Panc1 (cell line): ENCODE measurements around the gene SUDS3. TPM values are rescaled to one million over a fixed set of nuclear protein-coding genes. Genes with fewer than 3 reads are reported as not detected.
A peak's percentile ranks its signal among the peaks of the same experiment; 100 is the strongest.

ENCODE experiments used
- ATAC-seq: fragments of 200-7000 bp; cut with Tn5 transposase; 2 replicates; pipeline ENCODE4 v1.9.1; 2020; ENCODE audit warnings: mild to moderate bottlenecking, moderate library complexity
- BruUV-seq: library from RNA; stranded (reverse); fragments of 400-500 nt; replicated peaks from 2 replicates; lab custom pipeline; 2021; lab: Mats Ljungman, UMichigan
- CTCF ChIA-PET: fragments of 300-600 bp; sonication (Branson Sonifier 250); formaldehyde crosslinking; loops from one replicate; lab custom pipeline; 2022; ENCODE audit warnings: antibody characterized with exemption; lab: Charles Lee
- POLR2A ChIA-PET: fragments of 300-600 bp; sonication (Branson Sonifier 250); formaldehyde crosslinking; loops from one replicate; lab custom pipeline; 2022; ENCODE audit warnings: antibody characterized with exemption; lab: Charles Lee
- DNase-seq: peaks from one replicate; pipeline ENCODE4 v3.0.0-alpha.2; 2010; ENCODE audit warnings: low read depth, low spot score
- H3K27ac ChIP-seq: 2 replicates; pipeline ENCODE4 v1.5.1; 2011; ENCODE audit warnings: mild to moderate bottlenecking, low read length, inconsistent platforms
- H3K27me3 ChIP-seq: fragments of 200-500 bp; sonication (Bioruptor generic); 2 replicates; pipeline ENCODE4 v1.6.0; 2014; ENCODE audit warnings: low read length, inconsistent platforms; ENCODE audit not compliant: control insufficient read depth, insufficient read depth
- H3K36me3 ChIP-seq: fragments of 200-500 bp; sonication (Bioruptor generic); 2 replicates; pipeline ENCODE4 v1.5.1; 2014; ENCODE audit warnings: inconsistent platforms, mild to moderate bottlenecking, low read length, moderate library complexity; ENCODE audit not compliant: control insufficient read depth, insufficient read depth
- H3K4me1 ChIP-seq: 2 replicates; pipeline ENCODE4 v1.5.1; 2011; ENCODE audit warnings: inconsistent platforms, mild to moderate bottlenecking, low read length, moderate library complexity; ENCODE audit not compliant: control insufficient read depth, insufficient read depth
- H3K4me3 ChIP-seq, 2 experiments: 2 replicates each; pipeline ENCODE4 v1.5.1; 2011 to 2012; ENCODE audit warnings: low read depth in 2 of 2, low read length in 2 of 2, mild to moderate bottlenecking in 2 of 2, inconsistent platforms in 1 of 2, moderate library complexity in 1 of 2
- H3K9me3 ChIP-seq: fragments of 200-500 bp; sonication (Bioruptor generic); 2 replicates; pipeline ENCODE4 v1.5.1; 2014; ENCODE audit warnings: low read depth, mild to moderate bottlenecking, inconsistent platforms, low read length, moderate library complexity; ENCODE audit not compliant: control insufficient read depth, insufficient read depth
- CTCF ChIP-seq: fragments of 450-650 bp; IDR thresholded peaks from 2 replicates; pipeline ENCODE4 v1.5.1; 2017; ENCODE audit warnings: mild to moderate bottlenecking
- POLR2AphosphoS5 ChIP-seq: IDR thresholded peaks from 2 replicates; pipeline ENCODE4 v1.6.1; 2012; ENCODE audit warnings: mild to moderate bottlenecking, low read depth, low read length, moderate library complexity
- SIN3A ChIP-seq: IDR thresholded peaks from 2 replicates; pipeline ENCODE4 v1.6.1; 2012; ENCODE audit warnings: low read depth, mild to moderate bottlenecking, low read length, moderate library complexity, borderline replicate concordance; ENCODE audit not compliant: insufficient read depth
- TCF7L2 ChIP-seq: IDR thresholded peaks from 2 replicates; pipeline ENCODE4 v1.6.1; 2011; ENCODE audit warnings: mild to moderate bottlenecking, low read depth, low read length, inconsistent platforms
- in situ Hi-C: cut with HindIII; loops from 2 replicates; pipeline ENCODE4 v1.10.0; 2016; ENCODE audit warnings: low sequenced_read_pairs, low pct_unique_long_range_greater_than_20kb
- intact Hi-C: fragments of 100-400 bp; cut with micrococcal nuclease; formaldehyde crosslinking; loops from one replicate; pipeline ENCODE4 v1.10.0; 2022; ENCODE audit not compliant: unreplicated experiment
- total RNA-seq: library from RNA; stranded (reverse); gene quantifications from one replicate; pipeline ENCODE4 v1.2.1, GENCODE V29; 2021; ENCODE audit not compliant: unreplicated experiment
- TF ChIP-seq, protein P1 (sequence below), 2 experiments: IDR thresholded peaks; 2 replicates each; pipeline ENCODE4 v1.6.1; 2011 to 2012; ENCODE audit warnings: low read depth in 2 of 2, control low read depth in 1 of 2, low read length in 1 of 2, mild to moderate bottlenecking in 1 of 2, moderate library complexity in 1 of 2; ENCODE audit not compliant: insufficient read depth in 1 of 2

The SUDS3 gene
- total RNA-seq, 1 experiment from 2014 or later: 37.4 TPM

- intact Hi-C loops (no loop called here), in situ Hi-C loops (no loop called here)
- ATAC-seq (no peak), DNase-seq (no peak)
- H3K4me1 ChIP-seq: peaks cover 3% of the 10 kb centered on the region; the same call in 1 of the 2 replicates
- TF ChIP-seq TCF7L2 (no peak), POLR2AphosphoS5 (no peak), CTCF (peak; percentile 95), SIN3A (no peak)
- TF ChIP-seq, protein P1, sequence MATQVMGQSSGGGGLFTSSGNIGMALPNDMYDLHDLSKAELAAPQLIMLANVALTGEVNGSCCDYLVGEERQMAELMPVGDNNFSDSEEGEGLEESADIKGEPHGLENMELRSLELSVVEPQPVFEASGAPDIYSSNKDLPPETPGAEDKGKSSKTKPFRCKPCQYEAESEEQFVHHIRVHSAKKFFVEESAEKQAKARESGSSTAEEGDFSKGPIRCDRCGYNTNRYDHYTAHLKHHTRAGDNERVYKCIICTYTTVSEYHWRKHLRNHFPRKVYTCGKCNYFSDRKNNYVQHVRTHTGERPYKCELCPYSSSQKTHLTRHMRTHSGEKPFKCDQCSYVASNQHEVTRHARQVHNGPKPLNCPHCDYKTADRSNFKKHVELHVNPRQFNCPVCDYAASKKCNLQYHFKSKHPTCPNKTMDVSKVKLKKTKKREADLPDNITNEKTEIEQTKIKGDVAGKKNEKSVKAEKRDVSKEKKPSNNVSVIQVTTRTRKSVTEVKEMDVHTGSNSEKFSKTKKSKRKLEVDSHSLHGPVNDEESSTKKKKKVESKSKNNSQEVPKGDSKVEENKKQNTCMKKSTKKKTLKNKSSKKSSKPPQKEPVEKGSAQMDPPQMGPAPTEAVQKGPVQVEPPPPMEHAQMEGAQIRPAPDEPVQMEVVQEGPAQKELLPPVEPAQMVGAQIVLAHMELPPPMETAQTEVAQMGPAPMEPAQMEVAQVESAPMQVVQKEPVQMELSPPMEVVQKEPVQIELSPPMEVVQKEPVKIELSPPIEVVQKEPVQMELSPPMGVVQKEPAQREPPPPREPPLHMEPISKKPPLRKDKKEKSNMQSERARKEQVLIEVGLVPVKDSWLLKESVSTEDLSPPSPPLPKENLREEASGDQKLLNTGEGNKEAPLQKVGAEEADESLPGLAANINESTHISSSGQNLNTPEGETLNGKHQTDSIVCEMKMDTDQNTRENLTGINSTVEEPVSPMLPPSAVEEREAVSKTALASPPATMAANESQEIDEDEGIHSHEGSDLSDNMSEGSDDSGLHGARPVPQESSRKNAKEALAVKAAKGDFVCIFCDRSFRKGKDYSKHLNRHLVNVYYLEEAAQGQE (IDR thresholded peaks at IDR 0.05; ENCODE audit: insufficient read depth in 1 of 2, low read depth in 2 of 2, low read length in 1 of 2): no peak
- H3K4me3 ChIP-seq: peak overlapping the region; percentile 83 to 88
- no peaks in the 10 kb centered on the region for H3K27me3 ChIP-seq
- ChIA-PET POLR2A (no interaction called here), CTCF (interaction anchor here (0.6 to 1.2 kb wide), 5 partner anchors 13 to 345 kb away, joined by 3 to 5 read pairs (median 3); no protein-coding TSS in a partner anchor)
- peaks cover 10% of the 10 kb centered on the region for H3K36me3 ChIP-seq
- peak overlapping the region; percentile 86 for H3K27ac ChIP-seq
- TSS peak; percentile 70 for BruUV-seq
- H3K9me3 ChIP-seq: no peaks in the 10 kb centered on the region
Measured at GRCh38 chr12:118377884-118378470, 1.6 kb downstream of the SUDS3 start.

DNA sequence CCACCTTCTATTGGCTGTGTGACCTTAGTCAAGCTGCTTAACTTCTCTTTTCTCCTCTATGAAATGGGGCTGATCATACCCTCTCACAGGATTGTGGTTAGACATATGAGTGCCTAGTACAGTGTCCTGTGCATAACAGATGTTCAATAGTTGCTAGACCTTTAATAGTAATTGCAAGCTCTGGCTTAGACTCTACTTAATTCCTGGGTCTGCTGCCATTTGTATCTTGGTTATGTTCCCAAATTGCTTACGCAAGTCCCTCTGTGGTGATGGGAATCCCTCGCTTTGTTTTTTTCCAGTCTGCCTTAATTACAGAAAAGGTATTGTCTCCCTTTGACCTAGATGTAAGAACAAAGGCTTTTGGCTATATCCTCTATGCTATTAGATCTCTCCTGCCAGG, 15.1 kb downstream of the SUDS3 start:
- no peak overlapping the region for H3K27ac ChIP-seq
- intact Hi-C loops: no loop called here
- POLR2A ChIA-PET: no interaction called here
- in situ Hi-C loops: no loop called here
- BruUV-seq: no TSS peak
- H3K4me1 ChIP-seq: no peaks in the 10 kb centered on the region
- no peak for TF ChIP-seq SIN3A
- TF ChIP-seq POLR2AphosphoS5: no peak
- ATAC-seq (no peak), DNase-seq (no peak)
- no peaks in the 10 kb centered on the region for H3K27me3 ChIP-seq
- peaks cover 15% of the 10 kb centered on the region for H3K36me3 ChIP-seq
- H3K4me3 ChIP-seq: no peak overlapping the region
- CTCF ChIA-PET: interaction anchor here (1.3 kb wide), 1 partner anchor 14 kb away, joined by 3 read pairs; no protein-coding TSS in a partner anchor
- no peaks in the 10 kb centered on the region for H3K9me3 ChIP-seq

- no peaks in the 10 kb centered on the region for H3K27me3 ChIP-seq
- ChIA-PET CTCF (interaction anchor here (1.3 kb wide), 1 partner anchor 14 kb away, joined by 3 read pairs; no protein-coding TSS in a partner anchor), POLR2A (no interaction called here)
- no peaks in the 10 kb centered on the region for H3K9me3 ChIP-seq
- in situ Hi-C loops (no loop called here), intact Hi-C loops (no loop called here)
- no peak for TF ChIP-seq TCF7L2
- no peak for TF ChIP-seq POLR2AphosphoS5
- TF ChIP-seq, protein P1 (IDR thresholded peaks at IDR 0.05; ENCODE audit: insufficient read depth in 1 of 2, low read depth in 2 of 2, low read length in 1 of 2): no peak
- TF ChIP-seq CTCF: no peak
- TF ChIP-seq SIN3A: no peak
- no peak for ATAC-seq
- no TSS peak for BruUV-seq
- H3K36me3 ChIP-seq: peaks cover 11% of the 10 kb centered on the region
- H3K27ac ChIP-seq: no peak overlapping the region
- no peaks in the 10 kb centered on the region for H3K4me1 ChIP-seq
- no peak for DNase-seq
- no peak overlapping the region for H3K4me3 ChIP-seq
Measured at GRCh38 chr12:118391836-118392235, 15.5 kb downstream of the SUDS3 start.
